Suprapubic skin (tissue), 4 donors: ENCODE data around the gene APMAP. TPM values are rescaled to one million over a fixed set of nuclear protein-coding genes. Genes with fewer than 3 reads are reported as not detected.

Experiments
- DNase-seq, 2 donors: peaks; one replicate each; pipeline ENCODE4 v3.0.0-alpha.2; 2019; ENCODE audit warnings: low spot score in 2 of 2
- H3K27ac ChIP-seq: fragments of 200-600 bp; sonication (generic); one replicate; pipeline ENCODE4 v1.5.1; 2019
- H3K27me3 ChIP-seq: fragments of 200-600 bp; sonication (generic); one replicate; pipeline ENCODE4 v1.5.1; 2019
- H3K36me3 ChIP-seq: fragments of 200-600 bp; sonication (generic); one replicate; pipeline ENCODE4 v1.5.1; 2019
- H3K4me1 ChIP-seq: fragments of 200-600 bp; sonication (generic); one replicate; pipeline ENCODE4 v1.5.1; 2019
- H3K4me3 ChIP-seq: fragments of 200-600 bp; sonication (generic); one replicate; pipeline ENCODE4 v1.5.1; 2019; ENCODE audit warnings: mild to moderate bottlenecking
- H3K9me3 ChIP-seq: fragments of 200-600 bp; sonication (generic); one replicate; pipeline ENCODE4 v1.5.1; 2019
- EP300 ChIP-seq: sonication (generic); formaldehyde crosslinking; IDR thresholded peaks from one replicate; pipeline ENCODE4 v1.6.1; 2017; ENCODE audit warnings: antibody characterized with exemption
- POLR2A ChIP-seq, 2 donors: fragments of 450-650 bp; IDR thresholded peaks; one replicate each; pipeline ENCODE4 v1.6.1; 2017; ENCODE audit warnings: antibody characterized with exemption in 2 of 2, mild to moderate bottlenecking in 2 of 2, moderate library complexity in 2 of 2
- POLR2AphosphoS5 ChIP-seq, 3 donors: sonication (generic); formaldehyde crosslinking; IDR thresholded peaks; one replicate each; pipeline ENCODE4 v1.6.1; 2017; ENCODE audit warnings: antibody characterized with exemption in 3 of 3
- WGBS: methylation state at CpG from one replicate; pipeline ENCODE4 v1.1.5; 2018; 5-methylcytosine and 5-hydroxymethylcytosine counted together
- total RNA-seq, 4 donors: library from RNA; depleted of rRNA; stranded (reverse); fragments of >200 nt; gene quantifications; one replicate each; pipeline ENCODE4 v1.1.0, GENCODE V29; 2016
- TF ChIP-seq, protein P1 (sequence below), 2 donors: fragments of 200-600 bp in 1 of 2; fragments of 450-650 bp in 1 of 2; sonication (generic) in 1 of 2; IDR thresholded peaks; one replicate each; pipeline ENCODE4 v1.5.1; 2016 to 2019; ENCODE audit warnings: antibody characterized with exemption in 2 of 2, mild to moderate bottlenecking in 1 of 2, moderate library complexity in 1 of 2

The APMAP gene
- total RNA-seq, 4 donors from 2014 or later, result 61.8 to 89.3 (median 69.9) TPM

DNA sequence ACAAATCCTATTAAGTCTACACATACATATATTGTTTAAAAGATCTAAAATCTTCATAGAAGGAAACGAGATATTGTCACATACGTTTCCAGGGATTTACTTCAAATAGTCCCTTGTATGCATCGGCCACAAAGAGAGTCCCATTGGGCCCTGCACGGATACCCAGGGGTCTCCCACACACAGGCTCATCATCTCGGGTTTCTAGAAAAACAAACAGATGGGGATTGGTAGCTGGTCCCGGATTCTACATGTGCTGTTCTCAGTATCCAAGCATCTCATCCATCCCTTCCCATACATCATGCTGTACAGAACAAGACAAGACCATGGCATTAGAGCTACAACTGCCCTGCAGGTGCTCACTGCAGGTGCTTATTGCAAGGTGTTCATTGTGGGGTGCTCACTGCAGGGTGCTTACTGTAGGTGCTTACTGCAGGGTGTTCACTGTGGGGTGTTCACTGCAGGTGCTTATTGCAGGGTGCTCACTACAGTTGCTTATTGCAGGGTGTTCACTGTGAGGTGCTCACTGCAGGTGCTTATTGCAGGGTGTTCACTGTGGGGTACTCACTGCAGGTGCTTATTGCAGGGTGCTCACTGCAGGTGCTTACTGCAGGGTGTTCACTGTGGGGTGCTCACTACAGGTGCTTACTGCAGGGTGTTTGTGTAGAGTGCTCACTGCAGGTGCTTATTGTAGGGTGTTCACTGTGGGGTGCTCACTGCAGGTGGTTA, 21.0 kb downstream of the APMAP start:
- H3K27ac ChIP-seq, result no peak overlapping the region
- H3K4me3 ChIP-seq, result no peak overlapping the region
- 91% methylated on average over 6 of the region's 6 CpGs for WGBS
- DNase-seq, result no peak
- TF ChIP-seq POLR2A (IDR thresholded peaks at IDR 0.05), result no peak
- TF ChIP-seq, protein P1, sequence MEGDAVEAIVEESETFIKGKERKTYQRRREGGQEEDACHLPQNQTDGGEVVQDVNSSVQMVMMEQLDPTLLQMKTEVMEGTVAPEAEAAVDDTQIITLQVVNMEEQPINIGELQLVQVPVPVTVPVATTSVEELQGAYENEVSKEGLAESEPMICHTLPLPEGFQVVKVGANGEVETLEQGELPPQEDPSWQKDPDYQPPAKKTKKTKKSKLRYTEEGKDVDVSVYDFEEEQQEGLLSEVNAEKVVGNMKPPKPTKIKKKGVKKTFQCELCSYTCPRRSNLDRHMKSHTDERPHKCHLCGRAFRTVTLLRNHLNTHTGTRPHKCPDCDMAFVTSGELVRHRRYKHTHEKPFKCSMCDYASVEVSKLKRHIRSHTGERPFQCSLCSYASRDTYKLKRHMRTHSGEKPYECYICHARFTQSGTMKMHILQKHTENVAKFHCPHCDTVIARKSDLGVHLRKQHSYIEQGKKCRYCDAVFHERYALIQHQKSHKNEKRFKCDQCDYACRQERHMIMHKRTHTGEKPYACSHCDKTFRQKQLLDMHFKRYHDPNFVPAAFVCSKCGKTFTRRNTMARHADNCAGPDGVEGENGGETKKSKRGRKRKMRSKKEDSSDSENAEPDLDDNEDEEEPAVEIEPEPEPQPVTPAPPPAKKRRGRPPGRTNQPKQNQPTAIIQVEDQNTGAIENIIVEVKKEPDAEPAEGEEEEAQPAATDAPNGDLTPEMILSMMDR (IDR thresholded peaks at IDR 0.05), result no peak
- no peak for TF ChIP-seq EP300
- TF ChIP-seq POLR2AphosphoS5 (IDR thresholded peaks at IDR 0.05), result no peak
- peaks cover 72% of the 10 kb centered on the region for H3K36me3 ChIP-seq
- no peaks in the 10 kb centered on the region for H3K27me3 ChIP-seq
- H3K4me1 ChIP-seq, result no peaks in the 10 kb centered on the region
- H3K9me3 ChIP-seq, result no peaks in the 10 kb centered on the region

DNA sequence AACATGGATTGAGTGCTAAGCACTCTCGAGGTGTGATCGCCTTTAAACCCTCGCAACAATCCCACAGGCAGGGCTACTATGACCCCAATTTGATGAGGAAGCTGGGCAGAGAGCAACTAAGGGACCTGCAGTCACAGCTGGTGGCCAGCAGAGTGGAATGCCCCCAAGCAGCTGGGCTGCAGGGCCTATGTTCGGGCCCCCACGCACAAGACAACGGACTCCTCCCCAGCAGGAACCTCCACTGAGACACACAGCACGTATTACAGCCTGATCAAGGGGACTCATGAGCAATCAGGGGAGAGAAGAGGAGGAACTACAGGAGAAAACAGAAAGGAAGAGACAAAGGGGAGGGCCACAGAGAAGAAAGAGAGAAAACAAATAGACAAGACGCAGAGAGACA, 21.8 kb downstream of the APMAP start:
- DNase-seq, result peak; percentile 32 to 40
- no peaks in the 10 kb centered on the region for H3K27me3 ChIP-seq
- TF ChIP-seq EP300 (no peak), POLR2AphosphoS5 (IDR thresholded peaks at IDR 0.05) (no peak), POLR2A (IDR thresholded peaks at IDR 0.05) (no peak)
- TF ChIP-seq, protein P1 (IDR thresholded peaks at IDR 0.05), result no peak
- no peak overlapping the region for H3K4me3 ChIP-seq
- WGBS, result 92% methylated on average over 8 of the region's 8 CpGs
- H3K4me1 ChIP-seq, result no peaks in the 10 kb centered on the region
- H3K27ac ChIP-seq, result no peak overlapping the region
- H3K36me3 ChIP-seq, result peaks cover 80% of the 10 kb centered on the region
- no peaks in the 10 kb centered on the region for H3K9me3 ChIP-seq

- no peak overlapping the region for H3K4me3 ChIP-seq
- peaks cover 86% of the 10 kb centered on the region for H3K36me3 ChIP-seq
- no peak for DNase-seq
- no peaks in the 10 kb centered on the region for H3K27me3 ChIP-seq
- H3K4me1 ChIP-seq, result no peaks in the 10 kb centered on the region
- WGBS, result 88% methylated on average over 5 of the region's 5 CpGs
- TF ChIP-seq POLR2AphosphoS5 (IDR thresholded peaks at IDR 0.05) (no peak), EP300 (no peak), POLR2A (IDR thresholded peaks at IDR 0.05) (no peak)
- TF ChIP-seq, protein P1 (IDR thresholded peaks at IDR 0.05), result no peak
- no peaks in the 10 kb centered on the region for H3K9me3 ChIP-seq
- H3K27ac ChIP-seq, result no peak overlapping the region
Measured at GRCh38 chr20:24970030-24970553, 22.5 kb downstream of the APMAP start.

DNA sequence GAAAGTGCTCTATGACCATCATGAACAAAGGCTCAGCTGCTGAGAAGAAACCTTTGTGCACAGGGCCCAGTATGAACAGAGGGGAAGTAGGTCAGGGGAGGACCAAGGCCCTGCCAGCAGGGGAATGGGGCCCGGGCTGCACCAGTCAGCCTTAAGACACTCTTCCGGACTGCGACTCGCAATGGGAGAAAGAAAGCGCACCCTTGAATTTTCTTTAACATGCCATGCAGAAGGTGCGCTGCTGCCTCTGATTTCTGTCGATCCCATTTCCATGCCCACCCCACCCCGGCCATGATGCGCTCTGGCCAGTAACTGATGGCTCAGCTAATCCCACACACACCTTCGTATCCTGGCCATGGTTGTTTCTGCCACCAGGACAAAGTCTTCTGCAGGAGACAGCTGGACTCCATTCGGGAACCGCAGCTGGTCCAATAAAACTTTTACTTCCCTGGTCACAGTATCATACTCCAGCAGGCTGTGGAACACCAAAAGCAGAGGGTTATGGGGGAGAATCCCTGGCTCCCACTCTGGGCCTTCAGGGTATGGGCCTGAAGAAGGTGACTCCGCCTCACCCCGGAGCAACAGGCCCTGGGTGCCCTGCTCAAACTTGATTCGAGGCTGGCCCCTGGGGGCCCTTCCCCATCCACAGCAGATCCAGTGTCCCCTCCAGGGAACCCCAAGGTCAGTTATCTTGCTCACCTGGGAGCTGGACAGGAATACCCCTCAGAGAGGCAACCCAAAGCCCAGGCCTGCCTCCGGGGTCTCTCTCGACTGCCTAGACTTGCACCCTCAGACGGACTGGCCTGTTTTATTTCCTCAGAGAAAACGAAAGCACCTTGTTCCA, 23.1 kb downstream of the APMAP start:
- no peak for TF ChIP-seq POLR2A (IDR thresholded peaks at IDR 0.05)
- TF ChIP-seq, protein P1 (IDR thresholded peaks at IDR 0.05), result no peak
- no peak for TF ChIP-seq POLR2AphosphoS5 (IDR thresholded peaks at IDR 0.05)
- TF ChIP-seq EP300, result no peak
- H3K4me3 ChIP-seq, result no peak overlapping the region
- H3K27ac ChIP-seq, result no peak overlapping the region
- peaks cover 93% of the 10 kb centered on the region for H3K36me3 ChIP-seq
- H3K4me1 ChIP-seq, result no peaks in the 10 kb centered on the region
- DNase-seq, result peak; percentile 53 to 62
- H3K9me3 ChIP-seq, result no peaks in the 10 kb centered on the region
- H3K27me3 ChIP-seq, result no peaks in the 10 kb centered on the region
- WGBS, result 92% methylated on average over 19 of the region's 19 CpGs

DNA sequence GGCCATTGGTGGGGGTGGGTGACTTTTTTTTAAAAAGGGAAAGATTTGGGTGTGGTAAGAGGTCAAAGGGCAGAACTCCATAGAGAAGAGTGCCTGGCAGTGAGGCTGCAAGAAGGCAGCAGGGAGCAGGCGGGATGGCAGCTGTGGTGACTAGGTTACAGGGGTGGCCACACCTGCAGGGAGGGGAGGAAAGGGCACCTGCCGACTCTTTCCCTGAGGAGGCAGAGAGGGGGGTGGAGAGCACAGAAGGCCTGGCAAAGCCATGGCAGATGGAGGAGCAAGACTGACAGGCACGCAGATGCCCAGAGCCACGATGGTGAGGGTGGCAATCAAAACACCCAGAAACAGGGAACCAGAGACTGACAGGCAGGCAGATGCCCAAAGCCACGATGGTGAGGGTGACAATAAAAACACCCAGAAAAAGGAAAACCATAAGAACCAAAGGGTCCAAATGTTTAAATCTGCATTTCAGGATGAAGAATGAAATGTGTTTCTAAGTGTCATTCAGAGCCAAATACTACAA, 24.2 kb downstream of the APMAP start:
- DNase-seq, result peak in 1 of 2 donors; percentile 29
- Histone ChIP-seq H3K27ac (no peak overlapping the region), H3K9me3 (no peaks in the 10 kb centered on the region), H3K4me3 (no peak overlapping the region), H3K27me3 (no peaks in the 10 kb centered on the region), H3K36me3 (peaks cover 99% of the 10 kb centered on the region), H3K4me1 (no peaks in the 10 kb centered on the region)
- 77% methylated on average over 5 of the region's 5 CpGs for WGBS
- TF ChIP-seq POLR2A (IDR thresholded peaks at IDR 0.05) (no peak), EP300 (no peak), POLR2AphosphoS5 (IDR thresholded peaks at IDR 0.05) (no peak)
- TF ChIP-seq, protein P1 (IDR thresholded peaks at IDR 0.05), result no peak
